NCI-H1105 (cell line): ENCODE data around the gene COPG1.

ENCODE experiments used
- DNase-seq: peaks from one replicate; lab custom pipeline; 2025; lab: John Stamatoyannopoulos, UW

Gene COPG1

DNA sequence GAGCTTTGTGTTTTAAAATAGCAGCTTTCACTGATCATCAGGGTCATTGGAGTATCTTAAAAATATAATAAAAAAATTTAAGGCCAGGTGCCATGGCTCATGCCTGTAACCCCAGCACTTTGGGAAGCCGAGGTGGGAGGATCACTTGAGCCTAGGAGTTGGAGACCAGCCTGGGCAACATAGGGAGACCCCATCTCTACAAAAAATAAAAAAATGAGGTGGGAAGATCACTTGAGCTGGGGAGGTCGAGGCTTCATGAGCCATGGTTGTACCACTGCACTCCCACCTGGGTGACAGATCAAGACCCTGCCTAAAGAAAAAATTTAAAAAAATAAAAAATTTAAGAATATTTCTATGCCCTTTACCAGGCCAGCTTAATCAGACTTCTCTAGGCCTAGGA lies 30.8 kb downstream of the COPG1 start:
- DNase-seq: no peak

DNA sequence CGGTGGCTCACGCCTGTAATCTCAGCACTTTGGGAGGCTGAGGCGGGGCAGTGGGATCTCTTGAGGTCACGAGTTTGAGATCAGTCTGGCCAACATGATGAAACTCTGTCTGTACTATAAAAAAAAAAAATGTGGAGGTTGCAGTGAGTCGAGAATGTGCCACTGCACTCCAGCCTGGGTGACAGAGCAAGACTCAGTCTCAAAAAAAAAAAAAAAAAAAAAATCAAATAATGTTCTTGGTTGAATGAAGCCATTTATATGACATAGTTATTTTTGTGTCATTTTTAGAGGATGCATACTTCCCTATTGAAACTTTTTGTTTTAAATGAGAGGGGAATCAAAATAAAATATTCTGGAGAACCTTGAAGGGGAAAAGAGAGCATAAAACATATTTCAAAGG lies 32.3 kb downstream of the COPG1 start:
- DNase-seq: no peak

DNA sequence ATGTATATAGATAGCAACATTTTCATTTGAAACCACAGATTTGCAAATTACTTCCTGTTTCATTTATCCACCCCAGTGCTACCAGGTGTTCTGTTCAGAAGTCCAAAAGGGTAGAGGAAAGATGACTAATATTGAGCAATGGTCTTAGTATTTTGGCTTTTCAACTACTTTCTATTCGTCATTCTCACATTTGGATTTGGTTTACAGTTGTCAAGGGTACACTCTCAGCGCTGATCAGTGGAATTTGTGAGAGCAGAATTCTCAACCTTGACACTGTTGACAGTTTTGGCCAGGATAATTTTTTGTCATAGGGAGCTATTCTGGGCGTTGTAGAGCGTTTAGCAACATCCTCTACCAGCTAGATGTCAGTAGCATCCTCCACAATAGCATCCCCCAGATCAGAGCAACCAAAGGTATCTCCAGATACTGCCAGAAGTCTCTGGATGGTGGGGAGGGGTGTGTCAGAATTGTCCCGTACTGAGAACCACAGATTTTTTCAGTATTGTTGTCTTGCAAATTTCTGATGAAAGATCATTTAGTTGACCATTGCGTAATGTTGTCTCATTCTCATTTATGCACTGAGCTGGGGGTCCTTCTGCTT lies 33.4 kb downstream of the COPG1 start:
- no peak for DNase-seq

DNA sequence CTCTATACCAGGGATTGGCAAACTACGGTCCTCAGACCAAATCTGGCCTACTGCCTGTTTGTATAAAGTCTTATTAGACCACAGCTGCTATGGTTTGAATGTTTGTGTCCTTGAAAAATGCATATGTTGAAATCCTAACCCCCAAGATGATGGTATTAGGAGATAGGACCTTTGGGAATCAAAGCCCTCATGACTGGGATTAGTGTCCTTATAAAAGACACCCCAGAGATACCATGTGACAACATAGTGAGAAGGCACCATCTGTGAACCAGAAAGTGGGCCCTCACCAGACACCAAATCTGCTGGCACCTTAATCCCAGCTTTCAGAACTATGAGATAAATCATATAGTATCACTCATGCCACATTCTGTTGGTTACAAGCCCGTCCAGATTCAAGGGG lies 36.7 kb downstream of the COPG1 start:
- DNase-seq: no peak

DNA sequence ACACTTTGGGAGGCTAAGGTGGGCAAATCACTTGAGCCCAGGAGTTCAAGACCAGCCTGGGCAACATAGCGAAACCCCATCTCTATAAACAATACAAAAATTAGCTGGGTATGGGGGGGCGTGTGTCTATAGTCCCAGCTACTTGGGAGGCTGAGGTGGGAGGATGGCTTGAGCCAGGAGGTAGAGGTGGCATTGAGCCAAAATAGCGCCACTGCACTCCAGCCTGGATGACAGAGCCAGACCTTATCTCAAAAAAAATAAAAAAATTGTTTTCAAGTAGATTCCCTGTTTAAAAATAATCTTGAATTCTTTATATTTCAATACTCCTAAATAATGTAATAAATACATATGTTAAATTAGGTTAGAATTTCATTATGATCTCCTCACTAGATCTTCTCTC lies 39.0 kb downstream of the COPG1 start:
- DNase-seq: no peak

DNA sequence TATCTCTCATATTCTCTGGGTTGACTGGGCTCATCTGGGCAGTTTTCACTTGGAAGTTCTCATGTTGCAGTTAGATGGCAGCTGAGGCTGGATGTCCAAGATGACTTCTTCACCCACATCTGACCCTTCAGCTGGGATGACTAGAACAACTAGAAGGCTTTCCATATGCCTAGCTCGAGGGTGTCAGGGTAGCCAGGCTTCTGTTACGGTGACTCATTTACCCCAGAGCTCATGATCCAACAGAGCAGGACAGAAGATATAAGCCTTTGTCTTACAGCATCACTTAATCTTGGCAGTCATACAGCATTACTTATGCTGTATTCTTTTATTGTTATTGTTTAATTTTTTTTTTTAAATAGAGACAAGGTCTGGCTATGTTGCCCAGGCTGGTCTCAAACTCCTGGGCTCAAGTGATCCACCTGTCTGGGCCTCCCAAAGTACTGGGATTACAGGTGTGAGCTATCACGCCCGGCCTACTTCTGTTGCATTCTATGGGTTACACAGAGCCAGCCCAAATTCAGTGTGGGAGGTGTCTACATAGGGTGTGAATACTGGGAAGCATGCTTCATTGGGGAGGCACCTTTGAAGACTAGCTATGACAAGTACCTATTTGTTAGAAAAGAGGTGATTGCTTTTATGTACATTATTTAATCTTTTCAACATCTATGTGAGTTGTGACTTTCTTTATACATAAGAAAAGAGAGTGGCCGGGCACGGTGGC lies 40.0 kb downstream of the COPG1 start:
- no peak for DNase-seq

DNA sequence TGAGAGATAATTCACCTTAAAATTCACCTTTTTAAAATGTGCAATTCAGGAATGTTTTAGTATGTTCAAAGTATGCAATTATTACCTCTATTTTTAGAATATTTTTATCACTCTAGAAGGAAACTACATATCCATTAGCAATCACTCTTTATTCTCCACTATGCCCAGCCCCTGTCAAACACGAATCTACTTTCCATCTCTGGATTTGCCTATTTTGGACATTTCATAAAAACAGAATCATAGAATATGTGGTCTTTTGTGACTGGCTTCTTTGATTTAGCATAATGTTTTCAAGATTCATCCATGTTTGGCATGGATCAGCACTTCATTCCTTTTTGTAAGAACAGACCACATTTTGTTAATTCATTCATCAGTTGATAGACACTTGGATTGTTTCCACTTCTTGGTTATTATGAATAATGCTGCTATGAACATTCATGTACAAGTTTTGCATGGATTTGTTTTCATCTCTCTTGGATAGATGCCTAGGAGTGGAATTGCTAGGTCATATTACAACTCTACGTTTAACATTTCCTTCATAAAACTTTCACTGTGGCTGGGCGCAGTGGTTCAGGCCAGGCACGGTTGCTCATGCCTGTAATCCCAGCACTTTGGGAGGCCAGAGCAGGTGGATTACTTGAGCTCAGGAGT lies 42.0 kb downstream of the COPG1 start:
- no peak for DNase-seq

DNA sequence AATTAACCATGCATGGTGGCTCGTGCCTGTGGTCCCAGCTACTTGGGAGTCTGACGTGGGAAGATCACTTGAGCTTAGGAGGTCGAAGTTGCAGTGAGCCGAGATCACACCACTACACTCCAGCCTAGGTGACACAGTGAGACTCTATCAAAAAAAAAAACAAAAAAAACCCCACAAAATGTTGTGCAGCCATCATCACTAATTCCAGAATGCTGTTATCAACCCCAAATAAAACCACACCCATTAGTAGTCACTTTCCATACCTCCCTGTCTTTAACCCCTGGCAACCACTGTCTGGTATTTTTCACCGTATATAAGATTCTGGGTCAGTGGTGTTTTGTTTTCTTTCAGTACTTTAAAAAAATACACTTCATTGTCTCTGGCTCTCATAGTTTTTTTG lies 45.9 kb downstream of the COPG1 start:
- DNase-seq: no peak

DNA sequence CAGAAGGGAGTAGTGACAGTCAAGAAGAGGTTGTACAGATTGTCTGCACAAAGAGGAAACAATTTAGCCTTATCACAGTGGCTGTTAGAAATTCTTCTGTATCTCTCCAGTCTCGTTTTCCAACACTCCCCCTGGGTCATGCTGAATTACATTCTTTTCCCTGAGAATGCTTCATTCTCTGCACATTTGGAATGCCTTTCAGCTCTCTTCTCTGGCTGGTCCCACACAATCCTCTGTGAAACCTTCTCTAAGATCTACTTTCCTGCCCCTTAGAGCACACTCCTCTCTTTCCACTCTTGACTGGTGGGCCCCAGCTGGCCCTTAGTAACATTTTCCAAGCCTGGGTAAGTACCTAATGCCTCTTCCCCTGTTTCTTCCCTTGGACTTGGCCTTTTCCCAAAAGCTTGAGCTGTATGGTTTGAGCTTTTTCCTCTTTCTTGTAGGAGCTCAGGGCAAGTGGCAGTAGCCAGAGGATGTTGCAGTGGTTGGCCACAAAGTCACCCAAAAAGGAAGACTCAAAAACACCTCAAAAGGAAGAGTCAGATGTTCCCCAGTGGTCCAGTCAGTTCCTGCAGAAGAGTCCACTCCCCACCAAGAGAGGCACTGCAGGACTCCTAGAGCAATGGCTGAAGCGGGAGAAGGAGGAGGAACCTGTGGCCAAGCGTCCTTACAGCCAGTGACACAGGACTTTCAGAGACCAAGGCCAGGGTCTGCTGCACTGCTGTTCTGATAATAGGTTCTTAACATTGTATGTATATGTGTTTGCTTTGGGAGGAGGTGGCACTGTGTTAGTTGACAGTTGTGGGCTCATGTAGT lies 54.9 kb downstream of the COPG1 start:
- DNase-seq: no peak

DNA sequence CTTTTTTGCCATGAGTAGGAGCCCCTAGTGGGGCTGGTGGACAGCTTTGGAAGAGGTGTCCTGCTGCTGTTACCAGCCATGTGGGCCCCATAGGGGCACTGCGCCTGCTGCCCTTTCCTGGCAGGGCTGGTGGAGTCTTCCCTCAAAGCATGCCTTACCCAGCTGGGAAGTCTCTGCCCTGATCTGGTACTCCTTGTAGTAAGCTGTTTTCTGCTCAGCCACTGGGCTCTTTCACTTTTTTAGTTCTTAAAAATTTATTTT lies 55.5 kb downstream of the COPG1 start:
- no peak for DNase-seq

DNA sequence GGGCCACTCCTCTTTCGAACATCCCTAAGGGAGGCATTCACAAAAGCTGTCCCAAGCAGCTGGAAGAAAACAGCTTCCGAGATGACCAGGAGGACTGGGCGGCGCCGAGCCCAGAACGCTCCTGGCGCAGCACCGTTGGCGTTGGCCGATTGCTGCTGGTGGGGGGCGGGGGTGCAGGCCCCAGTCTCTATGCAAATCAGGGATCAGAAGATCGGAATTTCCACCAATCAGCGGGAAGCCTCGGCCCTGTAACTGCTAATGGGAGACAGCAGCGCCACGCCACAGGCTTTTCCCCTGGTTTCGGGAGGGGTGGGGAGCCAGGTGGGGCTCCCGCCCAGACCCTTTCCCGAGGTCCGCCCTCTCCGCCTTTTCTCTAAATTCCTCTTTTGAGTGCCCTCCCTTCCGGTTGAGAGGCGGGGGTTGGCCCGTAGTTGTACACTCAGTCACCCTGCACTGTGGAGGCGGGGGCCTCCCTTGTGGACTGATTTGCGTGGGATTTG lies 56.2 kb downstream of the COPG1 start:
- peak; percentile 100 for DNase-seq

DNA sequence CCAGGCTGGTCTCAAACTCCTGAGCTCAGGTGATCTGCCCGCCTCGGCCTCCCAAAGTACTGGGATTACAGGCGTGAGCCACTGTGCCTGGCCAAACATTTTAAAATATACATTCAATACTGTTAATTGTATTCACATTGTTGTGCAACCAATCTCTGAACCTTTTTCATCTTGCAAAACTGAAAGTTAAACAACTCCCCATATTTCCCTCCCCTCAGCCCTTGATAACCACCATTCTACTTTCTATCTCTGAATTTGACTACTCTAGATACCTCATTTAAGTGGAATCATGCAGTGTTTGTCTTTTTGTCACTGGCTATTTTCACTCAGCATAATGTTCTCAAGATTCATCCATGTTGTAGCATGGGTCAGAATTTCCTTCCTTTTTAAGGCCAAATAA lies 59.2 kb downstream of the COPG1 start:
- DNase-seq: no peak

DNA sequence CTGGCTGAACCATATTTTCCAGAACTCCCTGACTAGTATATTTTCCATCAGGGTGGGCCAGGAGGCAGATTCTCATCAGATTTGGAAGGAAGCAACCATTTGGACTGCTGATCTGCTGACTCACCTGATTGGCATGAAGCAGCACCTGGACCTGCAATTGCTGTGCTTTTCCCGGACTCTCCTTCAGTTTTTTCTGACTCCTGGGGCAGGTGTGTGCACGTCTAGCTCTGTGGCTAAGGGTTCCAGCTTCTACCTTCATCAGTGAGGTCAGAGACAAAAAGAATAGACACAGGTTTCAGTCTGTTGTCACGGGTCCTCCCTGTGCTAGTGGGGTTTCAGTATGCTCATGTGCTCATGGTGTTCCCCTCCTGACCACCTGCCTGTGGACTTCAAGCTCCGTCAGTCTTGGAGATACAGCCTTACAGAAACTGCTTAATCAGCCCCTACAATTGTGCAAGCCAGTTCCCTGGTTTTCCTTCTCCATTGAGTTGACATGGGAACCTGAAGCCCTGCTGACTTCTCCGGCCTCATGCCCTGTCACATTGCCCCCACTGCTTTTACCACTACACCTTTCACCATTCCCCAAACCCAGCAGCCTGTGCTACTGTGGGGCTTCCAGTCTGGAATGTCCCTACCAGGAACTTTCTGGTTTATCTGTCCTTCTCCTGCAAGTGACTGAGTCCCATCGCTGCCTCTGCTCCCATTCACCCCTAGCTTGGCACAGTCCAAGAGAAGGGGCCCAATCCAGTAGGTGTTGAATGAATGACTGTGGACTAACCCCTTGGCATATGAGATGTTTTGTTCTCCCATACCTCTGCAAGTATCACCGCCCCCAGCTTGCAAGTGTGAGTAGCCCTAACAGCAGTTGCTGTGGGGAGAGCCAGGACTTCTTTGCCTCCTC lies 61.0 kb downstream of the COPG1 start:
- DNase-seq: peak; percentile 50

DNA sequence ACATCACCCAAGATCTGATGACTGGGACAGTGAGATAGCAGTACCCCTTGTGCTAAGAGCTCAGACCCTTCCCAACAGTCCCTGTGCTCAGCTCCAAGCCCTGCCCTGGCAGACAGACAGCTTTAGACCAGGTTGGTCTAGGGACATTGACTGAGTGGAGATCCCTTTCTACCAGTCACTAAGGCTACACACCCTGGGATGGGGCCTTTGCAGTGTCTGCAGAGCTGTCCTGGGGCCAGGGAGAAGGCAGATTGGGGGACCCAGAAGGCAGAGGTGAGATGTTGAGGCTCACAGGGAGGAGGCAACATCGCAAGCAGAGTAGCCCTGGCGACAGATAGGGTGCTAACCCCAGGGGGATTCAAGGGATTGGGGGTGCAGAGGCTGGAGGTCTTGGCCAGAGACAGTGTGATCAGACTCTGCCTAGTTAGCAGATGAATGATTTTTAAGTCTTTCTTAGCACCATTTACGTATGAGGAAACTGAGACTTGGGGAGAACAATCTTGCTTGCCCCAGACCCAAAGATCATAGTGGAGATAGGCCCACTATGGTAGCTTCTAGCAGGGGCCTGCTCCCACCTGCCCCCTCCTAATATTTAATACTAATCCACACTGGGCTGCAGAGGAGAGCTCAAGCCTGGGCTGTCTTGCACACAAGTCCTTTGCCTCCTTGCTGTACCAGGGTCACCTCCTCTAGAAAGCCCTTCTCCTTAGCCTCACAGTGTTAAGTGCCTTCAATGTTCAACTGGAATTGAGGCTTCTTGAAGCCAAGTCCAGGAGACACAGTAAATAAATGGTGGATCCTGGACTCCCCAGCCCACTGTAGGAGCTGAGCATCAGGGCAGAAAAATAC lies 61.9 kb downstream of the COPG1 start:
- DNase-seq: no peak

DNA sequence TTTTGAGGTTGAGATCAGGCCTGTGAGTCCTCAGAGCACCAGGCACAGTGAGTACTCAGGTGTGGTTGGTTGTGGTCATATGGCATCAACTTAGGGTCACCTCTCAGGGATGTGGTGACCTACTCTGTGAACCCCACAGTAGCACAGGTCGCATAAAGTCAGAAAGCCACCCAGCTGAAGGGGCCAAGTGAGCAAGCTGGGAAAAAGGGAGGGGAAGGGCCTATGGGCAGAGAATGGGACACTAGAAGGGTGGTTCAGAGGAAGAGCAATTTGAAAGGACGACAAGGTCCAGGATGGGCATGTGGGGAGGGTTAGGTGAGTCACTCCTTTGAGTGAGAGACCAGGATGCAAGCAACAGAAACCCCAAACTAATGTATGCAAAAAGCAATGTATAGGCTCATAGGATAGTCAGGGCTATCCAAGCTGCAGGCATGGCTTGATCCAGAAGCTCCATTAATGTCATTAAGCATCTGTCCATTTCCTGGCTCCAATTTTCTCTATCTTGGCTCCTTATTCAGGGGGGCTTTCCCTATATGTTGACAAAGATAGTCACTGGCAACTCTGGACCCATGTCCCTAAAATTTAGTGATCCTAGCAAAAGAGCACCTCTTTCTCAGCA lies 62.7 kb downstream of the COPG1 start:
- no peak for DNase-seq

DNA sequence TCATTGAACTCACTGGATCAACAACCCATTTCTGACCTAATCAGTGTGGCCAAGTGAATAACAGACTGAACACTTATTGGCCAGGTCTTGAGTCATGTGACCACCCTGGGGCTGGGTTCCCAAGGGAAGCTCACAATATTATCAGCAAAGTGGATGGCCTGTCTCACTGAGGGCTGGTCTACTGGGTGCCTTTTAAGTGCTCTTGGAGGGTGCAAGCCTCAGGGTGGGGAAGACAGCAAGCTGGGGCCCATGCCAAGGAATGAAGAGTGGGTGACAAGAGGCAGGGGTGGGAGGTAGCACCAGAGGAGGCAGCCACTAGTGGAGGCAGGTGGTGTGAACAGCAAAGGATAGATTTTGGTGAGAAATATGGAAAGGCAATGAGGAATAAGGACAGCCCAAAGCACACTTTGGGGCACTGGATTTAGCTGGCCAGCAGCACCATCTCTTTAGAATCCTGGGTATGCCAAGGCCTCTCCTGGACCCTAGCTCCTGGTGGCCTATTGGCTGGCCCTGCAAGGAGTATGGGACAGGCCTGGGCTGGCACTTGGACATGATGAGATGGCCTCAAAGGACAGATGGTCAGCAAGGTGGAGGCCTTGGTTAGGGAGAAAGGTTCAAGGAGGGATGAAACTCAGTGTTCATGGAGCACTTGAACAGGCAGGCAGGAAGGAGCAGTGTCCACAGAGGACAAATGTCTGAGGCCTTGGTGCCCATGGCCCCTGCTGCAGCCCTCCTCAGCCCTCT lies 63.4 kb downstream of the COPG1 start:
- DNase-seq: no peak

DNA sequence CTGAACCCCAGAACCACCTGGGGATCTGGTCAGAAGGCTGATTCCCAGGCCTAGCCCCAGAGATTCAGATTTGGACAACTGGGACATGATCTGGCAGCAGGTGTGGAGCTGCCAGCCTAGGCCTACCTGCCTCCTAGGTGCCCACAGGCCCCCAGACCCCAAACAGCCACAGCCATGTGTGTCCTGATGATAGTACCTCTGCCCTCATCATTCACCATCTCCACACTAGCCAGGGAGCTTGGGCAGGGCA lies 63.9 kb downstream of the COPG1 start:
- DNase-seq: no peak

DNA sequence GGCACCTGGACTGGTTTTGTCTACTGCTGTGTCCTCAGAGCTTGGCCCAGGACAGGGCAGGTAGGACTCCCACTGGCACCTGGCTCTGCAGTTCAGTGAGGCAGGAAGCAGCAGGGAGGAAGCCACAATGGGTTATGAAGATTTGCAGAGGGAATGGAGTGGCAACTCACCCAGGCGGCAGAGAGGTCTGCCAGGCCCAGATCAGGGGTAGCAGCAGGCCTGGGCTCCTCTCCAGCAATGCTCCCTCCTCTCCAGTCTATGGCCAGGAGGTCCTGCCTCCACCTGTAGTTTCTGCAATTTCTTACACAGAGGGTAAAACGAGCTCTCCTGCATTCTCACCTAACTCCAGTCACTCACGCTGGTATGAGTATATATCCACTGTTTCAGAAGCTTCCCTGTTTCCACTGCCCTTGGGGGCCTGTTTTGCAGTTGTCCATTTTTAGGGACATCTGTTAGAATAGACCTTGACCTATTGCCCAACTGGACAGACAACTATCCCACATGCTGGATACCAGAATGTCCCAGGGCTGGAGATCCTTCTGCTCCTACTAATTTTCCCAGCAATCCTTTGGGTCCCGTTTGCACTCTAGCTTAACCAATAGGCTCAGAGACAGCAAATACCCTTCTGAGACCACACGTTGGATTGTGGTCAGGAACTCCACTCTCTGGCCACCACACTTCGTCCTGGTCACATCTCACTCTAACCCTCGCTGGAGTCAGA lies 64.4 kb downstream of the COPG1 start:
- no peak for DNase-seq
